Naive B cell (primary cell): ENCODE results near the gene SEMA7A. TPM values are rescaled to one million over a fixed set of nuclear protein-coding genes. Genes with fewer than 3 reads are reported as not detected.
A peak's percentile ranks its signal among the peaks of the same experiment; 100 is the strongest.

Experiments
- ATAC-seq, 2 donors: fragments of 150-1000 bp; cut with Tn5 transposase; 2 replicates each; pipeline ENCODE4 v1.10.0; 2021; ENCODE audit warnings: low read depth in 2 of 2, mild to moderate bottlenecking in 2 of 2, moderate library complexity in 2 of 2
- DNase-seq: peaks from one replicate; pipeline ENCODE4 v3.0.0; 2022
- H3K27ac Mint-ChIP-seq, 6 donors: one replicate each; pipeline ENCODE4 v1.8.0; 2020 to 2022; ENCODE audit warnings: mild to moderate bottlenecking in 6 of 6, mixed read lengths in 6 of 6, moderate library complexity in 5 of 6, inconsistent platforms in 2 of 6
- H3K27me3 Mint-ChIP-seq, 3 donors: one replicate each; pipeline ENCODE4 v1.8.0; 2021 to 2022; ENCODE audit warnings: mixed read lengths in 3 of 3, mild to moderate bottlenecking in 1 of 3
- H3K36me3 Mint-ChIP-seq, 2 donors: one replicate each; pipeline ENCODE4 v1.8.0; 2020 to 2022; ENCODE audit warnings: mixed read lengths in 2 of 2, inconsistent platforms in 1 of 2, mild to moderate bottlenecking in 1 of 2
- H3K4me1 Mint-ChIP-seq, 3 donors: one replicate each; pipeline ENCODE4 v1.8.0; 2020 to 2022; ENCODE audit warnings: mixed read lengths in 3 of 3, inconsistent platforms in 1 of 3, mild to moderate bottlenecking in 1 of 3, moderate library complexity in 1 of 3
- H3K4me3 Mint-ChIP-seq, 8 donors: one replicate each; pipeline ENCODE4 v1.8.0; 2020 to 2022; ENCODE audit warnings: mild to moderate bottlenecking in 8 of 8, mixed read lengths in 8 of 8, moderate library complexity in 8 of 8, inconsistent platforms in 2 of 8
- H3K9me3 Mint-ChIP-seq, 7 donors: one replicate each; pipeline ENCODE4 v1.8.0; 2020 to 2022; ENCODE audit warnings: mixed read lengths in 7 of 7, mild to moderate bottlenecking in 5 of 7, inconsistent platforms in 2 of 7, moderate library complexity in 1 of 7
- polyA plus RNA-seq, 6 donors: library from polyadenylated mRNA; unstranded; fragments of 300-500 nt; fragmentation: Illumina TruSeq; gene quantifications; one replicate each; pipeline ENCODE4 v1.2.3, GENCODE V29; 2021; ENCODE audit warnings: low read depth in 6 of 6

SEMA7A gene
- polyA plus RNA-seq, 6 donors from 2014 or later: 0.10 to 1.5 (median 0.62) TPM; not detected in 1

DNA sequence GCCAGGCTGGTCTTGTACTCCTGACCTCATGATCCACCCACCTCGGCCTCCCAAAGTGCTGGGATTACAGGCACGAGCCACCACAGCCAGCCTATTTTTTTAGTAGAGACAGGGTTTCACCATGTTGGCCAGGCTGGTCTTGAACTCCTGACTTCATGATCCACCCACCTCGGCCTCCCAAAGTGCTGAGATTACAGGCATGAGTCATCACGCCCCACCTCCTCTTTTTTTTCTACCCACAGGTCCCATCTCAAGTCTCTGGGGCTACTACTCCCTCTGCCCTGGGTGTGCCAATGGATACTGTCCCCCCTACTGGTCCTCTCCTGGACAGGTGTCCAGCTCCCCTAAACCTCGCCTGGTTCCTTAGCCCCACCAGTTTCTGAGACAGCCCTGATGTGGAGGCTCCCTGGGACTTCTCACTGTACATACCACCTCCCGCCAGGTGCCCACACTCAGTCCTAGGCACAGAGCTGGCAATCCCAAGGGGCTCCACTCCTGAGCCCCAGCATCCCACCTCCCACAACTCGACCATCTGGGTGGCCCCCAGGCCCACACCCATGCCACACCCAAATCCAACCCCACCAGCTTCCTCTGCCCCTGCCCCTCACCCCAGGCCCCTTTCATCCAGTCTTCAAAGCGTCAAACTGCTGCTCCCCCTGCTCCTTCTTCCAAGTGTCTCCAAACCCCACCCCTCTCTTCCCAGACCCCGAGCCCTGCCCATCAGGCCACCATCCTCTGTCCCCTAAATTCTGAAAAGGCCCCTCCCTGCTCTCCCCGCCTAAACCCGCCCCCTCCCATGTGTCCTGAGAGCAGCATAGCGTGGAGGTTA lies 53.2 kb downstream of the SEMA7A start:
- Mint-ChIP-seq H3K4me3 (peak overlapping the region in 1 of 8 donors; percentile 63), H3K27me3 (no peaks in the 10 kb centered on the region), H3K9me3 (no peaks in the 10 kb centered on the region), H3K36me3 (no peaks in the 10 kb centered on the region), H3K27ac (peak overlapping the region in 2 of 6 donors; percentile 94 to 96), H3K4me1 (peaks cover 28 to 46% (median 35%) of the 10 kb centered on the region in 3 donors)
- ATAC-seq: no peak
- DNase-seq: no peak

DNA sequence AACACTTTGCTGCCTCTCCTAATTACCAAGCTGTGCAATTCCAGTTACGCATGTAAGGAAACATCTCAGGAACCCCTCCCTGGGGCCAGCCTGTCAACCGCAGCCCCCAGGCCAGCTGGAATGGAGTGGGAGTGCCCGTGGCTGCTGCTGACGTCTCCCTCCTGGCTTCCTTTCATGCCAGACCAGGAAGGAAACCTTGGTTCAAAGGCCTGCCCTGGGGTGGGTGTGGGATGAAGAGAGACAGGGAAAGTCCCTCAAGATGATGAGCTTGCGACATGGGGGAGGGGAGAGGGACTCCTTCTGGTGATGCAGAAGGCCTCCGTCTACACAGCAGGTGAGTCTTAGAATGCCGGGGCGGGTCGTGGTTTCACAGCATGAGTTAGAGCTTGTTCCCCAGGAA lies 54.9 kb downstream of the SEMA7A start:
- no peaks in the 10 kb centered on the region for H3K27me3 Mint-ChIP-seq
- no peak for DNase-seq
- no peak for ATAC-seq
- H3K36me3 Mint-ChIP-seq: no peaks in the 10 kb centered on the region
- H3K4me3 Mint-ChIP-seq: no peak overlapping the region
- peak overlapping the region in 3 of 6 donors; percentile 38 to 93 (median 65) for H3K27ac Mint-ChIP-seq
- H3K4me1 Mint-ChIP-seq: peaks cover 28 to 42% (median 31%) of the 10 kb centered on the region in 3 donors
- no peaks in the 10 kb centered on the region for H3K9me3 Mint-ChIP-seq

DNA sequence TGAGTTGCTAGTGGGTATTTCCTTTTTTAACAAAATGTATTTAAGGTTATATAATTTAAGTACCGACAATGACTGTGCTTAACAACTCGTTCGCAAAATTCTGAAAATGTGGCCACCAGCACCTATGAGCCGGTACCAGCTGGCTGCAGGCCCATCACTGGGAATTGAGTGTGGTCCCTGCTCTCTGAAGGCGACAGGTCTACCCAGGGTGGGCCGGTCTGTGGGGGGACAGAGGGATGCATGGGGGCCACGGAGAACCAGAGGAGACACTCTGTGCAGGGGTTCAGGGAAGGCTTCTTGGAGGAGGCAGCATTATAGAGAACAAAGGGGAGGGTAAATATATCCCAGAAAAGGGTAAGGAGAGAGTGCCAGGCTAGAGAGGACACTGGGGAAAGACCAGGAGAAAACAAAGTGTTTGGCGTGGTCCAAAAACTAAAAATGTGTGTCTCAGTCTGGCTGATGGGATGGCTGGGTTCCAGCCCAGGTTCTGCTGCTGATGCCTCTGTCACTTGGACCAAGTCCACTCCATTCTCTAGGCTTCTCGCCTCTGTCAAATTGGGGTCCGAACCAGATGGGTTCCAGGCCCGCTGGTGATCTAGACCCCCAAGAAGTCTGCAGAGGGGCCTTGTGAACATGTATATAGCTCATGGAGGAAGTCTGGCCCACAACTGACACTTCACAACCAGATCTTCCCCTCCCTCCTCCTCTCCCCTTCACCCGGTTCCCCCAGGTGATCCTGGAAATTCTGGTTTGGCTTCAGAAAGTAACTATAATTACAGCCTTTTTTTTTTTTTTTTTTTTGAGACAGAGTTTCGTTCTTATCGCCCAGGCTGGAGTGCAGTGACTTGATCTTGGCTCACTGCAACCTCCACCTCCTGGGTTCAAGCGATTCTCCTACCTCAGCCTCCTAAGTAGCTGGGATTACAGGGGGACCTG lies 55.7 kb downstream of the SEMA7A start:
- H3K9me3 Mint-ChIP-seq: no peaks in the 10 kb centered on the region
- peak overlapping the region in 1 of 8 donors; percentile 20 for H3K4me3 Mint-ChIP-seq
- peaks cover 23 to 38% (median 30%) of the 10 kb centered on the region in 3 donors for H3K4me1 Mint-ChIP-seq
- no peaks in the 10 kb centered on the region for H3K36me3 Mint-ChIP-seq
- ATAC-seq (no peak), DNase-seq (no peak)
- peak overlapping the region in 2 of 6 donors; percentile 60 to 65 for H3K27ac Mint-ChIP-seq
- no peaks in the 10 kb centered on the region for H3K27me3 Mint-ChIP-seq

DNA sequence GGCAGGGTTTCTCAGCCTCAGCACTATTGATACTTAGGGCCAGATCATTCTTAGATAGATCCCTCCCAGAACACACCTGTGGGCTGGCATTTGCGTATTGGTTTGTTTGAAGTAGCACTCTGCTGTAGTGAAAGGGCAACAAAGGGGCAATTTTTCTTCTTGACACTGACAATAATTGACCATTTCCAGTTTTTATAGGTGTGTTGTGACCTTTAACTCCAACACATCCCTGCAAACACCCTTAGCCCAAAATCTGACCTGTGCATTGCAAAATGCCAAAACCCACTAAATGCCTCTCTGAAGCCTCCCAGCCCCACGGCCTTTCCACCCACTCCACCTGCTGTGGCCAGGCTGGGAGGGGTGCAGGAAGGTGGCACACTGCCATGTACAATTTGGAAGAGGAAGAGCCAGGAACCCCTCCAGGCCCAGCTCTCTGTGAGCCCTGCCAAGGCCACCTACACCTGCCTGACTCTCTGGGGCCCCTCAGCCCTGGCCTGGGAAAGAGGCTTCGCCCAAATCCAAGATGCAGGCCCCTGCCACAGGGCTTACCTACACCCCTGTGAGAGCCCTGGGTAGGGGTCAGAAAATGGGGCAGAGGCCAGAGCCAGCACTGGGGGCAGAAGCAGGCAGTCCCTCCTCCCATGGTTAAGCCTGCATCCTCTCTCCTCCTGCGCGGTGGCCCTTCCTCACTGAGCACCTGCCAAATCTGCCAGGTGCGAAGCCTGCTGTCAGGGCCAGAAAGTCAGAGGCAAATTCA lies 56.8 kb downstream of the SEMA7A start:
- peaks cover 12 to 27% (median 20%) of the 10 kb centered on the region in 3 donors for H3K4me1 Mint-ChIP-seq
- H3K36me3 Mint-ChIP-seq: no peaks in the 10 kb centered on the region
- no peaks in the 10 kb centered on the region for H3K9me3 Mint-ChIP-seq
- H3K4me3 Mint-ChIP-seq: peak overlapping the region in 1 of 8 donors; percentile 4
- no peak for ATAC-seq
- H3K27me3 Mint-ChIP-seq: peaks cover 0 to 5% (median 3%) of the 10 kb centered on the region in 3 donors
- H3K27ac Mint-ChIP-seq: peak overlapping the region in 2 of 6 donors; percentile 25 to 65
- DNase-seq: no peak

DNA sequence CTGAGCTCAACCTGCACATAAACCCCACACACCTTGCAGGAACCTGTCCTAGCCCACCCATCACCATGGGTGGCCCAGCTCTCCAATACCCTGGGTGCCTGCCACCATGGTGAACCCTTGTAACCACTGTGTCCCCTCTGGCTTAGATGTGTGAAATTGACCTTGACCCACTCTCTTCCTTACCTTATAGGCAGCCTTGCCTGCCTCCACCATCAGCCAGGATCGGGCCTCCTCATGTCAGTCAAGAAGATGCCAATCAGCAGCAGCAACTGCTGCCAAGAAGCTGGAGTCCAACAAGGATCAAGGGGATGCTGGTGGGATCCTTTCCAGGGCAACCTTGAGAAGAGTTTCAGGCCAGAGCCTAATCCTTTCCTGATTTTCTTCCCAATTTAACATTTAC lies 57.5 kb downstream of the SEMA7A start:
- H3K4me1 Mint-ChIP-seq: peaks cover 10 to 25% (median 20%) of the 10 kb centered on the region in 3 donors
- peaks cover under 1 to 11% (median 9%) of the 10 kb centered on the region in 3 donors for H3K27me3 Mint-ChIP-seq
- peak overlapping the region in 1 of 8 donors; percentile 4 for H3K4me3 Mint-ChIP-seq

DNA sequence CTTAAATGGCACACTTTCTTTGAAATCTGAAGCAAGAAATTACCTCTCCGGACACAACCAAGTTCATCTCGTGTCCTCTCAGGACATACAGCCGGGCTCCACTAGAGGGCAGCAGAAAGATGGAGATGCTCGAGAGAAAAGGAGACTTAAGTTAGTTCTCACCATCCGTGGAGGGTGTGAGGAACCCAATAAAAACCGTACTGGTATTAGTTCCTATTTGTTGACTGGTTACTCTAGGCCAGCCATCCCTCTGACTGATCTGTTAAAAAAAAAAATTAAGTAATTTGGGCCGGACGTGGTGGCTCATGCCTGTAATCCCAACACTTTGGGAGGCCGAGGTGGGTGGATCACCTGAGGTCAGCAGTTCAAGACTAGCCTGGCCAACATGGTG lies 58.5 kb downstream of the SEMA7A start:
- Mint-ChIP-seq H3K9me3 (no peaks in the 10 kb centered on the region), H3K36me3 (no peaks in the 10 kb centered on the region), H3K4me1 (peaks cover 10 to 25% (median 20%) of the 10 kb centered on the region in 3 donors), H3K27me3 (peaks cover 9 to 21% (median 18%) of the 10 kb centered on the region in 3 donors), H3K27ac (peak overlapping the region in 5 of 6 donors; percentile 6 to 96 (median 84)), H3K4me3 (peak overlapping the region; percentile 25 to 90 (median 76))
- DNase-seq (peak; percentile 81), ATAC-seq (peak; percentile 32 to 36)

More for the DNA sequence above, 57.5 kb downstream of the SEMA7A start:
- Mint-ChIP-seq H3K36me3 (no peaks in the 10 kb centered on the region), H3K9me3 (no peaks in the 10 kb centered on the region), H3K27ac (peak overlapping the region in 2 of 6 donors; percentile 11 to 47)
- DNase-seq (no peak), ATAC-seq (no peak)

DNA sequence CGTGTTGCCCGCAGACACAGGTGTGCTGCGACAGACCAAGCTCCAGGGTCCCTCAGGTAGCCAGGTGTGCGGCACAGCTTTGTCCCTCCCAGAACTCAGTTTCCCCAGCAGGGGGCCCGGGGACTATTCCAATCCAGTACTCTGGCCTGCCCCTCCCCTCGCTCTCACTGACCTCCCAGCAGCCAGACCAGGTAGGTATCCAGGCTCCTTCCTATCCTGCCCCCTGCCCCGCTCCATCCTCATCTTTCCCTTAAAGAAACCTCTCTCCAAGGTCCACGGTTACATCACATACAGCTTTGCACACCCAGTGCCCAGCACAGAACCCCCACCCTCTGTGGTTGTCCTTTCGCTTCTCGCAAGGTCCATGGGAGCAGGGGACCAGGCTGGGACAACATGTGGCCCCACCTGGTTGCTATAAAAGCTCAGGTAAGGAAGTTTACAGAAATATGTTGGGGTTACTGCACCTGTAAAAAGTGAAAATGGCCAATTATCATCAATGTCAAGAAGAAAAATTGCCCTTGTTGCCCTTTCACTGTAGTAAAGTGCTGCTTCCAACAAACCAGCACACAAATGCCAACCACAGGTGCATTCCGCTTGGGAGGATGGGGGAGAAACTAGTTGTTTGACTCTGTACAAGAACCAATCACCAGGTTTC lies 59.0 kb downstream of the SEMA7A start:
- ATAC-seq (no peak), DNase-seq (no peak)
- Mint-ChIP-seq H3K9me3 (no peaks in the 10 kb centered on the region), H3K36me3 (no peaks in the 10 kb centered on the region), H3K4me1 (peaks cover 10 to 25% (median 20%) of the 10 kb centered on the region in 3 donors), H3K4me3 (peak overlapping the region; percentile 48 to 90 (median 82)), H3K27ac (peak overlapping the region in 5 of 6 donors; percentile 6 to 96 (median 84)), H3K27me3 (peaks cover 12 to 24% (median 23%) of the 10 kb centered on the region in 3 donors)

DNA sequence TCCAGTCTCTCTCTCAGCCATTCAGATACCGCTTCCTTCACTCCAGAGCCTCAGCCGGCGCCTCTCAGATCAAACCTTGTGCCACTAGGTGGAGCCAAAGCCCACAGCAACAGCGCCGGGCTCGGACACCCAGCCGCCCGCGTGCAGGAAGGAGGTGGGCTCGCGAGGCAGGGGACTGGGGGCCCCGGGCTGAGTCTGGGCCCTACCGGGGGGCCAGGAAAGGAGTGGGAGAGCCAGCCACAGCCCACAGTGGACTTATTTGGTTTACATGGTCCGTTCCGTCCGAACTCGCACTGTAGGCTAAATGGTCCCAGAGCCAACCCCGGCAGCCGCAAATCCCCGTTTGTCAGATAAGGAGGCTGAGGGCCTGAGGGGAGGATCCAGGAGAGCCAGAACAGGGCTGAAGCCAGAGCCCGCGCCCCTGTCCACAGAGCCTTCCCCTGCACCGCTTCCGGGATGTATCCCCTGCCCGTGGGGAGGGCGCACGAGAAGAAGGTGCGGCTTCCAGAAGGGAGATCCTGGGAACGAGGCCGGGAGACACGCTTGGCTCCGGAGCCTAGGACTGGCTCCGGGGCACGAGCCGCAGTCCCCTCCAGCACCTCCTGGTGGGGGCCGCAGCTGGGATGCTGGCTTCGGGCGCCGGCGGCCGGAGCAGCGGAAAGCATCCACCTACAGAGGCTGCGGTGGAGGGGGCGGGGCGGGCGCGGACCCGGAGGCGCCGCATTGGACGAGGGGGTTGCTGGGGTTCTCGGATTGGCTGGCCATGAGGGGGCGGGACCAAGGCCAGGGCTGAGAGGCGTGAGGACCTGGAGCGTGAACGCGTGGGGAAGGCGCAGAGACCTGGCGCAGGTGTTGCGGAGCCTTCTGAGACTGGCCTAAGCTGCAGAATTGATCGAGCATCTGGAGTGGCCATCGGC lies 59.8 kb downstream of the SEMA7A start:
- peaks cover 15 to 32% (median 29%) of the 10 kb centered on the region in 3 donors for H3K27me3 Mint-ChIP-seq
- peaks cover 10 to 24% (median 20%) of the 10 kb centered on the region in 3 donors for H3K4me1 Mint-ChIP-seq

DNA sequence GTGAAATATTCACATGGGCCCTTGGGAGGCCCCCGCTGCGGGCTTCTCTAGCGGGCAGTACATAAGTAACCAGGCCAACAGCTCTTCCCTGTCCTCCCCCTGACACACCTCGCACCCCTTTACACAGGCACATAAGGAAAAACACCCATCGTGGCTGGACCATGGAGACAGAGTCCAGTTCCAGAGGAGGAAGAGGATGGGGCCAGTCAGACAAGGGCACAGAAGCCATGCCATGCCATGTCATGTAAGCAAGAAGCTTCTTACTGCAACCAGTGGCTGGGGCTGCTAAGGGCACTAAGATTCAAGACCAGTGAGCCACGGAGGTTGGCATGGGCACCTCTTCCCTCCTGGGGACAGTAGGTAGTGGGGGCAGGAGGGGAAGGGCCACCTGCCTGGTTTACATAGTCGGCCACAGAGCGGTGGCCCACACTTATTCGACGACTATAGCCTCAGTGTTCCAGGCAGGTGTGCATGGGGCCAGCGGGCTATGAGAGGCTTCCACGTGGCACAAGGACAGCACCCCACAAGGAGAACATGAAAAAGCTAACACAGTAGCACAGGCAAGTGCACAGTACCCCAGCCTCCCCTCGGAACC lies 60.6 kb downstream of the SEMA7A start:
- no peaks in the 10 kb centered on the region for H3K36me3 Mint-ChIP-seq
- DNase-seq: no peak

More for the DNA sequence above, 59.8 kb downstream of the SEMA7A start:
- peak; percentile 92 to 93 for ATAC-seq
- Mint-ChIP-seq H3K27ac (peak overlapping the region; percentile 6 to 91 (median 85)), H3K4me3 (peak overlapping the region; percentile 67 to 91 (median 86)), H3K9me3 (no peaks in the 10 kb centered on the region), H3K36me3 (no peaks in the 10 kb centered on the region)
- DNase-seq: peak; percentile 91

DNA sequence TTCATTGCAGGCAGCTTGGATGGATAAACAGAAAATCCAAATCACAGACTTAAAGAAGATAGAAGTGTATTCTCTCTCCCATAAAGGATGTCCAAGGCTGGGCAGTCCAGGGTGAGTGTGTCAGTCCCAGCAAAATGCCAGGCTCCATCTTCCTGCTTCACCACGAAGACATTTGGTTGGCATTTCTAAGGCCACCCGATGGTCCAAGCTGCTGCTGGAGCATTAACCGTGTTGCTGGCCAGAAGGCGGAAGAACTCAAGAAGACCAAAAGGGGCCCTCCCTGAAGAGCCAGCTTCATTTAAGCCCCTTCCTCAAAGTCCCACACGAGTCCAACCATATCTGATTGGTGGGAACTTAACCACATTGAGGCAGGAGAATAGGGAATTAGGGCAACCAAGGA lies 63.3 kb downstream of the SEMA7A start:
- Mint-ChIP-seq H3K27me3 (peaks cover 24 to 61% (median 42%) of the 10 kb centered on the region in 3 donors), H3K9me3 (no peaks in the 10 kb centered on the region), H3K4me1 (peaks cover 11 to 22% (median 17%) of the 10 kb centered on the region in 3 donors), H3K27ac (no peak overlapping the region), H3K36me3 (no peaks in the 10 kb centered on the region), H3K4me3 (no peak overlapping the region)
- ATAC-seq (no peak), DNase-seq (no peak)

More for the DNA sequence above, 60.6 kb downstream of the SEMA7A start:
- peak overlapping the region; percentile 67 to 91 (median 86) for H3K4me3 Mint-ChIP-seq
- ATAC-seq: no peak
- peaks cover 10 to 21% (median 20%) of the 10 kb centered on the region in 3 donors for H3K4me1 Mint-ChIP-seq
- H3K27ac Mint-ChIP-seq: peak overlapping the region in 3 of 6 donors; percentile 6 to 91 (median 21)
- H3K9me3 Mint-ChIP-seq: no peaks in the 10 kb centered on the region
- H3K27me3 Mint-ChIP-seq: peaks cover 23 to 40% (median 37%) of the 10 kb centered on the region in 3 donors

DNA sequence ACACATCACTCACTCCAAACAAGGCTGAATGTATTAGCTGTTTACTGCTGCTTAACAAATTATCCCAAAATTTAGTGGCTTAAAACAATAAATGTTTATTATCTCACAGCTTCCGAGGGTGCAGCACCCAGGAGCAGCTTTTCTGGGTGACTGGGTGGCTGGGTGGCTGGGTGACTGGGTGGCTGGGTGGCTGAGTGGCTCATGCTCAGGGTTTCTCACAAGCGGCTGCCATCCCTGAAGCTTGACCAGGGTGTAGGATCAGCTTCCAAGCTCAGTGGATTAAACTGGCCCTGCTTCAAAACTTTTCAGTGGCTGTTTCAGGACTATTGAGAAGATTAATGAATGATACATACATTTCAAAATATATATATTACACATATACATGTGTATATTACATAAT lies 64.0 kb downstream of the SEMA7A start:
- ATAC-seq: no peak
- H3K9me3 Mint-ChIP-seq: no peaks in the 10 kb centered on the region
- H3K36me3 Mint-ChIP-seq: no peaks in the 10 kb centered on the region
- no peak for DNase-seq
- H3K4me1 Mint-ChIP-seq: peaks cover 7 to 19% (median 11%) of the 10 kb centered on the region in 3 donors
- no peak overlapping the region for H3K27ac Mint-ChIP-seq
- H3K4me3 Mint-ChIP-seq: no peak overlapping the region
- peaks cover 25 to 68% (median 49%) of the 10 kb centered on the region in 3 donors for H3K27me3 Mint-ChIP-seq
